ENCODE results near the gene CDH8. TPM values are rescaled to one million over a fixed set of nuclear protein-coding genes. Genes with fewer than 3 reads are reported as not detected.

CDH8 gene
- polyA plus RNA-seq (2013, experiment 1 of 2): 0.61 TPM
- polyA plus RNA-seq (2013, experiment 2 of 2): 0.33 TPM

- Histone ChIP-seq H3K23ac (ENCODE audit: low read length in 2 of 2) (no peak within 1 kb of the TSS), H3K79me1 (replicated peaks; ENCODE audit: low read length, poor library complexity, severe bottlenecking) (no peaks in the 10 kb centered on the region), H2BK12ac (ENCODE audit: low read length in 2 of 2) (no peak within 1 kb of the TSS), H3K4me2 (ENCODE audit: low read length, poor library complexity, severe bottlenecking) (peak within 1 kb of the TSS; percentile 97), H3K9me3 (ENCODE audit: control insufficient read depth, low read length) (no peaks in the 10 kb centered on the region), H3K18ac (ENCODE audit: low read depth in 1 of 2, low read length in 2 of 2) (no peak within 1 kb of the TSS), H2BK15ac (ENCODE audit: low read depth, poor library complexity, severe bottlenecking) (no peak within 1 kb of the TSS), H3K4ac (ENCODE audit: low read depth in 1 of 2, low read length in 2 of 2) (no peak within 1 kb of the TSS), H2BK120ac (ENCODE audit: low read depth, low read length) (no peak within 1 kb of the TSS), H3K36me3 (ENCODE audit: control insufficient read depth in 1 of 2, insufficient read depth in 2 of 2, low read depth in 1 of 2, low read length in 2 of 2) (no peaks in the 10 kb centered on the region), H2BK5ac (ENCODE audit: low read depth, low read length, poor library complexity, severe bottlenecking) (no peak within 1 kb of the TSS), H3K4me3 (ENCODE audit: insufficient read depth in 1 of 2, low read depth in 1 of 2, low read length in 2 of 2) (peak within 1 kb of the TSS in 1 of 2 experiments; percentile 54), H3K14ac (ENCODE audit: low read length in 2 of 2) (no peak within 1 kb of the TSS), H3K27me3 (ENCODE audit: control insufficient read depth in 1 of 2, insufficient read depth in 1 of 2, low read length in 2 of 2) (peaks cover 30 to 52% of the 10 kb centered on the region in 2 experiments), H3K27ac (ENCODE audit: low read length, poor library complexity, severe bottlenecking) (no peak within 1 kb of the TSS), H2AK5ac (ENCODE audit: low read length, severe bottlenecking) (no peak within 1 kb of the TSS), H2AFZ (ENCODE audit: low read depth, low read length) (no peak within 1 kb of the TSS), H4K91ac (ENCODE audit: low read length) (no peak within 1 kb of the TSS), H4K8ac (ENCODE audit: low read length) (no peak within 1 kb of the TSS), H3K9ac (ENCODE audit: low read length) (no peak within 1 kb of the TSS), H3K4me1 (ENCODE audit: control insufficient read depth, insufficient read depth, low read depth, low read length) (peaks cover 22% of the 10 kb centered on the region)
- DNase-seq: no peak
- WGBS: under 1% methylated on average over 49 of the region's 60 CpGs
Observed at GRCh38 chr16:62036101-62036801, at the start of gene CDH8. CDH8 (minus strand) TSS chr16:62036438; CDS start chr16:62021403, 15,035 bp downstream.

DNA sequence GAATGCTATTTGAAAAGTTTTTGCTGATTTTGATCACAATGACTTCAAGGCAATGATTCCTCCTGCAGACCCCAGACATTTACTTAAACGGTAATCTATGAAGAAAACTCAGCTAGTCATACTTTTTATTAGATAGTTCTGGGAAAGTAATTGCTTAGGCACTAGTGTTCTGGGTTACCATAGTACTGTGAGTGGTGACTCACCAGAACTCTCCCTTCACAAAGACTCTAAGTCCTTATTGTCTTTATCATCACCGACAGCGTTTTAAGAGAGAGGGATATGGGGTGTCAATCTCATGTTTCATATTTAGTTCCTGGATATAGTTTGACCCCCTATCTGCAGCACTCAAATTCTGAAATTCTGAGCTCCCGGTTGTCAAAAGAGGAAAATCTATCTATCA, 43.0 kb upstream of the CDH8 start:
- Histone ChIP-seq H3K18ac (ENCODE audit: low read depth in 1 of 2, low read length in 2 of 2) (no peak overlapping the region), H3K14ac (ENCODE audit: low read length in 2 of 2) (no peak overlapping the region), H4K91ac (ENCODE audit: low read length) (no peak overlapping the region), H3K27ac (ENCODE audit: low read length, poor library complexity, severe bottlenecking) (no peak overlapping the region), H2AFZ (ENCODE audit: low read depth, low read length) (no peak overlapping the region), H3K4me2 (ENCODE audit: low read length, poor library complexity, severe bottlenecking) (no peak overlapping the region), H3K4ac (ENCODE audit: low read depth in 1 of 2, low read length in 2 of 2) (no peak overlapping the region), H3K4me1 (ENCODE audit: control insufficient read depth, insufficient read depth, low read depth, low read length) (no peaks in the 10 kb centered on the region), H2BK120ac (ENCODE audit: low read depth, low read length) (no peak overlapping the region), H2BK15ac (ENCODE audit: low read depth, poor library complexity, severe bottlenecking) (no peak overlapping the region), H3K36me3 (ENCODE audit: control insufficient read depth in 1 of 2, insufficient read depth in 2 of 2, low read depth in 1 of 2, low read length in 2 of 2) (no peaks in the 10 kb centered on the region), H4K8ac (ENCODE audit: low read length) (no peak overlapping the region), H2BK12ac (ENCODE audit: low read length in 2 of 2) (no peak overlapping the region), H3K79me1 (replicated peaks; ENCODE audit: low read length, poor library complexity, severe bottlenecking) (no peaks in the 10 kb centered on the region), H3K23ac (ENCODE audit: low read length in 2 of 2) (no peak overlapping the region), H2AK5ac (ENCODE audit: low read length, severe bottlenecking) (no peak overlapping the region), H3K9me3 (ENCODE audit: control insufficient read depth, low read length) (no peaks in the 10 kb centered on the region), H3K27me3 (ENCODE audit: control insufficient read depth in 1 of 2, insufficient read depth in 1 of 2, low read length in 2 of 2) (no peaks in the 10 kb centered on the region), H3K4me3 (ENCODE audit: insufficient read depth in 1 of 2, low read depth in 1 of 2, low read length in 2 of 2) (no peak overlapping the region), H2BK5ac (ENCODE audit: low read depth, low read length, poor library complexity, severe bottlenecking) (no peak overlapping the region), H3K9ac (ENCODE audit: low read length) (no peak overlapping the region)
- 70% methylated on average over 1 of the region's 4 CpGs for WGBS
- no peak for DNase-seq

DNA sequence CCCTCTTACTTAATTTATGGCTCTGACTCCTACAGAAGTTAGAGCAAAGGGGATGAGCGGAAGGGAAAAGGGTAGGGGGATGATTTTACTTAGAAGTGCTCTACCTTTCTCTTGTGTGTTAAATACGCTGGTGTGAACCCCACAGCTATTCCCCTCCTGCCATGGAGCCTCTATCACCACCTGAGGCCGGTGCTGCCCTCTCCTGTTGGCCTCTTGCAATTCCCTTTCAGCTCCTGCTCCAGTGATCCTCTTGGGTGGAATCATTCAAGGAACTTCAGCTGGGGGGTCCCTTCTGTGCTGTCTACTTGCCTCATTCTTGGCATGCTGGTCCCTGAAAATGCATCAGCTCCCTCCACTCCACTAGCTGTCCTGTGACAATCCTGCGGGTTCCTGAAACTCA, 41.8 kb upstream of the CDH8 start:
- H3K4me3 ChIP-seq (ENCODE audit: insufficient read depth in 1 of 2, low read depth in 1 of 2, low read length in 2 of 2): no peak overlapping the region
- H3K4me2 ChIP-seq (ENCODE audit: low read length, poor library complexity, severe bottlenecking): no peak overlapping the region
- H3K36me3 ChIP-seq (ENCODE audit: control insufficient read depth in 1 of 2, insufficient read depth in 2 of 2, low read depth in 1 of 2, low read length in 2 of 2): no peaks in the 10 kb centered on the region
- no peak overlapping the region for H4K8ac ChIP-seq (ENCODE audit: low read length)
- H2BK15ac ChIP-seq (ENCODE audit: low read depth, poor library complexity, severe bottlenecking): no peak overlapping the region
- H4K91ac ChIP-seq (ENCODE audit: low read length): no peak overlapping the region
- no peaks in the 10 kb centered on the region for H3K27me3 ChIP-seq (ENCODE audit: control insufficient read depth in 1 of 2, insufficient read depth in 1 of 2, low read length in 2 of 2)
- no peak overlapping the region for H2BK12ac ChIP-seq (ENCODE audit: low read length in 2 of 2)
- no peak overlapping the region for H2BK5ac ChIP-seq (ENCODE audit: low read depth, low read length, poor library complexity, severe bottlenecking)
- no peak overlapping the region for H3K9ac ChIP-seq (ENCODE audit: low read length)
- H2AK5ac ChIP-seq (ENCODE audit: low read length, severe bottlenecking): no peak overlapping the region
- H3K23ac ChIP-seq (ENCODE audit: low read length in 2 of 2): no peak overlapping the region
- no peak overlapping the region for H2AFZ ChIP-seq (ENCODE audit: low read depth, low read length)
- no peak overlapping the region for H2BK120ac ChIP-seq (ENCODE audit: low read depth, low read length)
- no peaks in the 10 kb centered on the region for H3K9me3 ChIP-seq (ENCODE audit: control insufficient read depth, low read length)
- H3K4me1 ChIP-seq (ENCODE audit: control insufficient read depth, insufficient read depth, low read depth, low read length): no peaks in the 10 kb centered on the region
- no peak overlapping the region for H3K14ac ChIP-seq (ENCODE audit: low read length in 2 of 2)
- no peak overlapping the region for H3K4ac ChIP-seq (ENCODE audit: low read depth in 1 of 2, low read length in 2 of 2)
- no peaks in the 10 kb centered on the region for H3K79me1 ChIP-seq (replicated peaks; ENCODE audit: low read length, poor library complexity, severe bottlenecking)
- no peak overlapping the region for H3K27ac ChIP-seq (ENCODE audit: low read length, poor library complexity, severe bottlenecking)
- H3K18ac ChIP-seq (ENCODE audit: low read depth in 1 of 2, low read length in 2 of 2): no peak overlapping the region
- 33% methylated on average over 3 of the region's 4 CpGs for WGBS
- no peak for DNase-seq

- Histone ChIP-seq H3K4me3 (ENCODE audit: insufficient read depth in 1 of 2, low read depth in 1 of 2, low read length in 2 of 2) (no peak overlapping the region), H3K27ac (ENCODE audit: low read length, poor library complexity, severe bottlenecking) (no peak overlapping the region), H3K4me1 (ENCODE audit: control insufficient read depth, insufficient read depth, low read depth, low read length) (no peaks in the 10 kb centered on the region), H2AK5ac (ENCODE audit: low read length, severe bottlenecking) (no peak overlapping the region), H3K4me2 (ENCODE audit: low read length, poor library complexity, severe bottlenecking) (no peak overlapping the region), H4K8ac (ENCODE audit: low read length) (no peak overlapping the region), H3K9ac (ENCODE audit: low read length) (no peak overlapping the region), H2BK12ac (ENCODE audit: low read length in 2 of 2) (no peak overlapping the region), H3K36me3 (ENCODE audit: control insufficient read depth in 1 of 2, insufficient read depth in 2 of 2, low read depth in 1 of 2, low read length in 2 of 2) (no peaks in the 10 kb centered on the region), H2BK15ac (ENCODE audit: low read depth, poor library complexity, severe bottlenecking) (no peak overlapping the region), H2BK5ac (ENCODE audit: low read depth, low read length, poor library complexity, severe bottlenecking) (no peak overlapping the region), H3K18ac (ENCODE audit: low read depth in 1 of 2, low read length in 2 of 2) (no peak overlapping the region), H2AFZ (ENCODE audit: low read depth, low read length) (no peak overlapping the region), H3K14ac (ENCODE audit: low read length in 2 of 2) (no peak overlapping the region), H4K91ac (ENCODE audit: low read length) (no peak overlapping the region), H3K23ac (ENCODE audit: low read length in 2 of 2) (no peak overlapping the region), H3K4ac (ENCODE audit: low read depth in 1 of 2, low read length in 2 of 2) (no peak overlapping the region), H3K9me3 (ENCODE audit: control insufficient read depth, low read length) (no peaks in the 10 kb centered on the region), H3K27me3 (ENCODE audit: control insufficient read depth in 1 of 2, insufficient read depth in 1 of 2, low read length in 2 of 2) (no peaks in the 10 kb centered on the region), H3K79me1 (replicated peaks; ENCODE audit: low read length, poor library complexity, severe bottlenecking) (no peaks in the 10 kb centered on the region), H2BK120ac (ENCODE audit: low read depth, low read length) (no peak overlapping the region)
- 84% methylated on average over 3 of the region's 3 CpGs for WGBS
- DNase-seq: no peak
Observed at GRCh38 chr16:62076886-62077285, 40.6 kb upstream of the CDH8 start.

All from mesenchymal stem cell (in vitro differentiated cells and primary cell).